Measurements from ENCODE around the gene SYNDIG1L.
"Not testable (repeated sequence)": the region's sequence is repeated elsewhere in the genome, so short reads cannot be mapped to it uniquely, and the experiment has no call there.

SYNDIG1L gene

GRCh38 chr14:74389980-74390379 lies 36.0 kb downstream of the SYNDIG1L start:
- no peak for TF ChIP-seq CTCF (conservative IDR thresholded peaks at IDR 0.05; ENCODE audit: control insufficient read depth, insufficient read depth, low read depth, low read length)

GRCh38 chr14:74382231-74382630 lies 43.8 kb downstream of the SYNDIG1L start:
- no peak for TF ChIP-seq CTCF (conservative IDR thresholded peaks at IDR 0.05; ENCODE audit: control insufficient read depth, insufficient read depth, low read depth, low read length)
- no peak overlapping the region for H3K4me3 ChIP-seq (ENCODE audit: control insufficient read depth, low read depth, low read length)
- DNase-seq (ENCODE audit: low read depth): no peak

More at GRCh38 chr14:74389980-74390379, 36.0 kb downstream of the SYNDIG1L start:
- no peak for DNase-seq (ENCODE audit: low read depth)
- no peak overlapping the region for H3K4me3 ChIP-seq (ENCODE audit: control insufficient read depth, low read depth, low read length)

GRCh38 chr14:74381571-74381970 lies 44.4 kb downstream of the SYNDIG1L start:
- not testable (repeated sequence) for DNase-seq (ENCODE audit: low read depth); H3K4me3 ChIP-seq (ENCODE audit: control insufficient read depth, low read depth, low read length)

GRCh38 chr14:74380845-74381244 lies 45.2 kb downstream of the SYNDIG1L start:
- no peak for DNase-seq (ENCODE audit: low read depth)
- no peak overlapping the region for H3K4me3 ChIP-seq (ENCODE audit: control insufficient read depth, low read depth, low read length)
- no peak for TF ChIP-seq CTCF (conservative IDR thresholded peaks at IDR 0.05; ENCODE audit: control insufficient read depth, insufficient read depth, low read depth, low read length)

- no peak overlapping the region for H3K4me3 ChIP-seq (ENCODE audit: control insufficient read depth, low read depth, low read length)
- no peak for DNase-seq (ENCODE audit: low read depth)
- TF ChIP-seq CTCF (conservative IDR thresholded peaks at IDR 0.05; ENCODE audit: control insufficient read depth, insufficient read depth, low read depth, low read length): no peak
Observed at GRCh38 chr14:74380172-74380571, 45.8 kb downstream of the SYNDIG1L start.

GRCh38 chr14:74377976-74378690 lies 47.9 kb downstream of the SYNDIG1L start:
- TF ChIP-seq CTCF (conservative IDR thresholded peaks at IDR 0.05; ENCODE audit: control insufficient read depth, insufficient read depth, low read depth, low read length): no peak
- DNase-seq (ENCODE audit: low read depth): no peak
- H3K4me3 ChIP-seq (ENCODE audit: control insufficient read depth, low read depth, low read length): no peak overlapping the region

GRCh38 chr14:74368441-74368840 lies 57.6 kb downstream of the SYNDIG1L start:
- no peak for DNase-seq (ENCODE audit: low read depth)
- no peak for TF ChIP-seq CTCF (conservative IDR thresholded peaks at IDR 0.05; ENCODE audit: control insufficient read depth, insufficient read depth, low read depth, low read length)
- no peak overlapping the region for H3K4me3 ChIP-seq (ENCODE audit: control insufficient read depth, low read depth, low read length)
